ENCODE results near the gene SDC1.

SDC1 gene

DNA sequence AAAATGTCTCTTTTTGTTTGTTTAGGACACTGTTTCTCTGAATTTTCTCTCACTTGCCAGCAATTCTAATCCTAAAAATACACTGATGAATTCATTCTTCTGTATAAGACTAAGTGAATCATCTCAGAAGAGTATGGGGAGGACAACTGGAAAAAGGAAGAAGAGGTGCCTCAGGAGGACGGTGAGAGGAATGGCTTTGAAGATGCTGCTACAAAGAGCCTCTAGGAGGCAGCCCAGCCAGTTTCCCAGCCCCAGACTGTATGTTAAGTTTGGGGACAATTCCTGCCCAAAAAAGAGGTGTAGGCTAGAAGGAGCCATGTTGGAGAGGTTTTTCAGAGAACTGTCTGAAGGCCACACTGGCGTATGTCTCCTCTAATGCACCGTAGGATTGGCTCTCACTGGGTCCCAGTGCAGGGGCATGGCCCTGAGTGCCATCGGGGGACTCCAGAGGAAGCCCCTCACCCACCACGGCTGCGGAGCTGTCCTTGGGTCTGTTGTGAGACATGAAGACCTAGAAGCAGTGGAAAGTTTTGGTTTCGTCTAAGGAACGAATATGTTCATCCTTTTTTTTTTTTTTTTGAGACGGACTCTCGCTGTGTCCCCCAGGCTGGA lies 3.1 kb upstream of the SDC1 start:
- DNase-seq (ENCODE audit: low read depth): no peak

DNA sequence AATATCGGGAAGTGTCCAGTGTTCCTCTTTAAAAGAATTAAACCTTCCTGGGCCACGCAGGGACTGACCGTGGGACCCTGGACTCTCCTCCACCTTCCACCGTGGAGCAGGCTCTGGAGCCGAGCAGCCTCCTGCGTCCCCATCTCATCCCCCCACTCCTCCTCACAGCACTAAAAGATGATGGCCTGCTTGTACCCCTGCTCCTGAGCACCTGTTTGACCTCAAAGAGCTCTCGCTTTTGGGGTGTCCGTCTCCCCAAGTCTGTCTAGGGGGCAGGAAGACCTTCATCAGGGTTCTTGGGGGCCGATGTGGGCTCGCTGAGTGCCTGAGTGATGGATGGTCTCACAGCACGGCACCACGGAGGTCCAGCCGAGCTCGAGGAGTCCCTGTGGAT lies 1.2 kb upstream of the SDC1 start:
- no peak for DNase-seq (ENCODE audit: low read depth)

- no peak for DNase-seq (ENCODE audit: low read depth)
These were observed 593 bp upstream of the SDC1 start for GRCh38 chr2:20225294-20226151.

GRCh38 chr2:20224164-20224715 lies 690 bp downstream of the SDC1 start:
- no peak for DNase-seq (ENCODE audit: low read depth)

GRCh38 chr2:20223407-20224163 lies 1.3 kb downstream of the SDC1 start:
- DNase-seq (ENCODE audit: low read depth): no peak

DNA sequence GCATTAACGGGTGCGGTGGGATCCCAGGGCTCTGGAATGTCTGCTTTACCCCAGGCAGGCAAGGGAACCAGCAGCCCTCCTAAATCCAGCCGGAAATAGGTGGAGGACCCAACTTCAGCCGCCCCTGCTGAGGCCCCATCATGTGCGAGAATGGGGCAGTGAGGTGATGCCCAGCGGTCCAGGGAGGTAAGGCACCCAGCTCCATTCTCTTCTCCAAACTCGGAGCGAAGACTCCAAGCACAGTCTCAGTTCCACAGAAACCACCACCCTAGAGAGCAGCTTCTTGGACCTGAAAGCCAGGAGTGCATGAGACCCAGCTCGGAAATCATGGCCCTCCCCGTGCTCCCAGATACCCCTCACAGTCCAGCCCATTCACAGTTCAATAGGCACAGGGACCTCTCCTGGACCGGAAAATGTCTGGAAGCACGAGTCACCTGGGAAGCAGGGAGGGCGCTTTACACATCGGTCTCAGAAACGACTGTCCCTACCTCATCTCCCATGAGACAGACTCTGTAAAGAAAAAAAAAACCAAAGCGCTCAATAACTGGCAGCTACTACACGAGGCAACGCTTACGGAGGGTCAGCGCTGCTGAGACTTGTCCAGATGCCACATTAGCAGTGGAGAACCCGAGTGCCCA lies 2.0 kb downstream of the SDC1 start:
- no peak for DNase-seq (ENCODE audit: low read depth)

- no peak for DNase-seq (ENCODE audit: low read depth)
These were observed 2.7 kb downstream of the SDC1 start for GRCh38 chr2:20222014-20222768.

GRCh38 chr2:20221555-20221973 lies 3.4 kb downstream of the SDC1 start:
- peak; percentile 50 for DNase-seq (ENCODE audit: low read depth)

- DNase-seq (ENCODE audit: low read depth): no peak
These were observed 4.0 kb downstream of the SDC1 start for GRCh38 chr2:20220806-20221554.

DNA sequence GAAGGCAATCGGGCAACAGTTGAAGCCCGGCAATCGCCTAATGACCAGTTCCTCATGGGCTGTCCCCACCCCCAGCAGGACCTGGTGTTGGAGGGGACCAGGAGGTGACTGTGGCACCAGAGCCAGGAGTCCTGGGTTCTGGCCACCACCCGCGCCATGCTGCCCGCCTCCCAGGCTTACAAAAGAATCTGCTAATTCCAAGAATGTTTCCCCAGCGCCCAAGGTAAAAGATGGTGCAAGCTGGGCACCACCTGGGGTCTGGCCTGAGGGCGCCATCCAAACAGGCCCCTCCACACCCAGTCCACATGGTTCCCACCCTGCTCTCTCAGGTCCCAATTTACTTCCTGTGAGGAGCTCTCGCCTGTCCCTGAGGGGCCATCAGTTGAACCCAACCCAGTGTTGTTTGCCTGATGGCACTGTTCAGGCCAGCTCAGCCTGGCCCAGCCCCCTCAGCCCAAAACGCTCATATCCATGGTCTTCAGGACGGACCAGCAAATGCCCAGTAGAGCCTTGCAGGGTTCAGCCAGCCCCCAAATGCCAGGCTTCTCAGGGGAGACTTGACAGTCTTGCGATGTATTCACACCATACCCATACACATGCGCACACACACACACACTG lies 5.1 kb downstream of the SDC1 start:
- DNase-seq (ENCODE audit: low read depth): no peak

- DNase-seq (ENCODE audit: low read depth): no peak
These were observed 6.3 kb downstream of the SDC1 start for GRCh38 chr2:20218331-20219320.

- no peak for DNase-seq (ENCODE audit: low read depth)
These were observed 7.6 kb downstream of the SDC1 start for GRCh38 chr2:20217041-20217970.

DNA sequence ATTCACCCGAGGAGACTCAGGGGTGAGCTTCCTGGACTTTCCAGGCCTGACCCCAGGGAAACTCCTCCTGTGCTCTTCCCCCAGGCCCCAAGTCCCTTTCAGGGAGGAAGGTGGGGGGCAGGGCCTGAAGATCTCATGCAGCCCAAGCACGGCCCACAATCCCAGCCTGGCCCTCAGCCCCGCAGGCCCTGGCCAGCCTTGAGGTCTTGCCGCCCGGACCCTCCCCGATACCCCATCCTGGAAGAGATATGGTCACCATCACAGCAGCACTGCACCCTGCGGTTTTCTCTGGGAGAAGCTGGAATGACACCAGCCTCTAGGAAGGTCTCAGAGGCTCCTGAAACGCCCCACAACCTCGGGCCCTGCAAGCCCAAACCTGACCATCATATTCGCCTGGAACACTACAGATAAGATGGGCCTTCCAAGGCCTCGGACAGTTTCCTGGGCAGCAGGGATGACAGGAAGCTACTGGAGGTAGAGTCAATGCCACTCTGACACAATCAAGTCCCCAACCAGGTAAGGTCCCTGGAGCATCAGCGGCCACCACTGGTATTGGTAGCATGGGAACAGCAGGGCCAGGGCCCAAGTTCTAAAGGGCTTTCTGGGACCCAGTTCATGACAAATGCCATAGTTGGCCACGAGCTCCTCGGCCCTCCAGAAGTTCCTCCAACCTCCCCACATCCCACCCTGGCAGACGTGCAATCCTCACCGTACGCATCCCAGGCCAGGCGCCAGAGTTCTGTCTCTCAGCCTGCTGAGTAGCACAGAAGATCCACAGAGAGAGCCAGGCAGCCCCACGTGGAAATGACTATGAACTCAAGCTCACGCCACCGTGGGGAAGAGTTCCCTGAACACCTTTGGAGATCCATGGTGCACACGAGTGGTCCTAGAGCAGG lies 8.6 kb downstream of the SDC1 start:
- DNase-seq (ENCODE audit: low read depth): no peak

- DNase-seq (ENCODE audit: low read depth): no peak
These were observed 9.5 kb downstream of the SDC1 start for GRCh38 chr2:20215183-20216040.

GRCh38 chr2:20214566-20215182 lies 10.3 kb downstream of the SDC1 start:
- DNase-seq (ENCODE audit: low read depth): no peak

All from amniotic epithelial cell (primary cell).